A549 (cell line): Measurements from ENCODE around the gene FUS. TPM values are rescaled to one million over a fixed set of nuclear protein-coding genes. Genes with fewer than 3 reads are reported as not detected.

Experiments used
- ATAC-seq, 2 experiments: fragments of 200-7000 bp in 1 of 2; fragments of >200 bp in 1 of 2; cut with Nextera tagmentation in 1 of 2; cut with Tn5 transposase in 1 of 2; 3 replicates each; pipeline versions ENCODE4 v1.8.0 to v1.9.1; 2018 to 2020; ENCODE audit warnings: mild to moderate bottlenecking in 1 of 2, moderate library complexity in 1 of 2
- CTCF ChIA-PET: fragments of 300-600 bp; sonication (Branson Sonifier 250); formaldehyde crosslinking; extraction: SDS; loops from one replicate; lab custom pipeline; 2021; ENCODE audit warnings: antibody characterized with exemption, inconsistent platforms; lab: Yijun Ruan, JAX
- POLR2A ChIA-PET: fragments of 350-600 bp; formaldehyde crosslinking; extraction: SDS; loops from one replicate; lab custom pipeline; 2021; ENCODE audit warnings: antibody characterized with exemption, inconsistent platforms; lab: Yijun Ruan, JAX
- DNase-seq, 2 experiments: peaks; one replicate each; pipeline versions ENCODE4 v3.0.0 to v3.0.0-alpha.2; 2011 to 2016; ENCODE audit warnings: low read depth in 1 of 2, low spot score in 1 of 2
- FAIRE-seq: peaks from 2 replicates; lab custom pipeline; 2011; peaks lifted over from hg19 to GRCh38; lab: Jason Lieb, UNC
- H3K27ac ChIP-seq, 2 experiments: fragments of >200 bp; sonication (Bioruptor Twin); formaldehyde crosslinking; 3 replicates each; pipeline ENCODE4 v1.5.1; 2016 to 2017
- H3K4me1 ChIP-seq: fragments of >200 bp; sonication (Bioruptor Twin); formaldehyde crosslinking; 3 replicates; pipeline ENCODE4 v1.6.1; 2016
- H3K4me2 ChIP-seq: fragments of >200 bp; sonication (Bioruptor Twin); formaldehyde crosslinking; 3 replicates; pipeline ENCODE4 v1.6.1; 2016
- H3K4me3 ChIP-seq: fragments of >200 bp; sonication (Bioruptor Twin); formaldehyde crosslinking; 3 replicates; pipeline ENCODE4 v1.5.1; 2016
- H3K9me3 ChIP-seq: fragments of >200 bp; sonication (Bioruptor Twin); formaldehyde crosslinking; 3 replicates; pipeline ENCODE4 v1.6.1; 2016
- ATOH8 ChIP-seq: fragments of 250-450 bp; sonication (Bioruptor Pico); IDR thresholded peaks from 2 replicates; pipeline ENCODE4 v1.5.0; 2020; ENCODE audit warnings: low read depth, mild to moderate bottlenecking, moderate library complexity
- CBX2 ChIP-seq: fragments of 200-600 bp; sonication (generic); IDR thresholded peaks from 2 replicates; pipeline ENCODE4 v1.6.1; 2016; ENCODE audit warnings: low read depth, mild to moderate bottlenecking, borderline replicate concordance
- E2F6 ChIP-seq: IDR thresholded peaks from 2 replicates; pipeline ENCODE4 v1.6.1; 2012; ENCODE audit warnings: low read depth, borderline replicate concordance
- FOSB ChIP-seq: fragments of 250-450 bp; sonication (Bioruptor Pico); IDR thresholded peaks from 2 replicates; pipeline ENCODE4 v1.5.0; 2020; ENCODE audit warnings: mild to moderate bottlenecking, moderate library complexity
- HES2 ChIP-seq: fragments of >200 bp; sonication (Bioruptor Twin); formaldehyde crosslinking; IDR thresholded peaks from 2 replicates; pipeline ENCODE4 v1.6.1; 2016
- HOXA7 ChIP-seq: fragments of 250-450 bp; sonication (Bioruptor Pico); IDR thresholded peaks from 2 replicates; pipeline ENCODE4 v1.5.0; 2020; ENCODE audit warnings: mild to moderate bottlenecking, moderate library complexity
- JUN ChIP-seq, 2 experiments: fragments of >200 bp; sonication (Bioruptor Twin); formaldehyde crosslinking; IDR thresholded peaks; 2 replicates in 1 of 2; 3 replicates in 1 of 2; pipeline ENCODE4 v1.6.1; 2016 to 2017
- JUNB ChIP-seq: fragments of >200 bp; sonication (Bioruptor Twin); formaldehyde crosslinking; IDR thresholded peaks from 2 replicates; pipeline ENCODE4 v1.6.1; 2016
- KDM1A ChIP-seq: fragments of 200-600 bp; sonication (generic); IDR thresholded peaks from 2 replicates; pipeline ENCODE4 v1.6.1; 2016; ENCODE audit warnings: low read depth, mild to moderate bottlenecking
- KDM5A ChIP-seq: fragments of 200-600 bp; sonication (generic); IDR thresholded peaks from 2 replicates; pipeline ENCODE4 v1.6.1; 2016; ENCODE audit warnings: antibody characterized with exemption, mild to moderate bottlenecking
- MAFK ChIP-seq: fragments of 450-650 bp; IDR thresholded peaks from 2 replicates; pipeline ENCODE4 v1.6.1; 2014; ENCODE audit not compliant: partially characterized antibody
- MAZ ChIP-seq: fragments of 150-350 bp; IDR thresholded peaks from 2 replicates; pipeline ENCODE4 v1.6.1; 2014; ENCODE audit warnings: antibody characterized with exemption, low read depth, low read length, borderline replicate concordance
- MYC ChIP-seq: IDR thresholded peaks from 2 replicates; pipeline ENCODE4 v1.6.1; 2012; ENCODE audit warnings: mild to moderate bottlenecking, inconsistent platforms, low read length, improper control_type of control experiment, borderline replicate concordance
- RARB ChIP-seq: fragments of 250-450 bp; sonication (Bioruptor Pico); IDR thresholded peaks from 2 replicates; pipeline ENCODE4 v1.8.0; 2021; ENCODE audit warnings: mild to moderate bottlenecking, moderate library complexity
- REST ChIP-seq: fragments of 200-600 bp; sonication (generic); IDR thresholded peaks from 2 replicates; pipeline ENCODE4 v1.6.1; 2016; ENCODE audit warnings: antibody characterized with exemption, mild to moderate bottlenecking, moderate library complexity
- RFX5 ChIP-seq: fragments of 450-650 bp; IDR thresholded peaks from 2 replicates; pipeline ENCODE4 v1.7.1; 2014; ENCODE audit warnings: antibody characterized with exemption, mild to moderate bottlenecking, moderate library complexity
- SMC3 ChIP-seq: fragments of >200 bp; sonication (Bioruptor Twin); formaldehyde crosslinking; IDR thresholded peaks from 3 replicates; pipeline ENCODE4 v1.6.1; 2018; ENCODE audit warnings: inconsistent platforms
- SREBF2 ChIP-seq: fragments of 450-650 bp; IDR thresholded peaks from 2 replicates; pipeline ENCODE4 v1.6.1; 2014; ENCODE audit warnings: mild to moderate bottlenecking, moderate library complexity
- TFCP2L1 ChIP-seq: fragments of 250-450 bp; sonication (Bioruptor Pico); IDR thresholded peaks from 2 replicates; pipeline ENCODE4 v1.5.0; 2021; ENCODE audit warnings: mild to moderate bottlenecking
- WGBS: methylation state at CpG from one replicate; pipeline ENCODE4 v1.1.6; 2017; ENCODE audit errors: missing lambda C conversion rate; 5-methylcytosine and 5-hydroxymethylcytosine counted together
- polyA plus RNA-seq, 4 experiments: library from polyadenylated mRNA; depleted of rRNA in 3 of 4; stranded (reverse); fragments of >200 nt; fragmentation: RNase III in 1 of 4; extraction: RNeasy Plus Mini Kit Qiagen cat#74134 plus additional on column Dnase treatment in 1 of 4; gene quantifications; 2 replicates in 3 of 4; 3 replicates in 1 of 4; pipeline ENCODE4 v1.2.3, GENCODE V29; 2011 to 2017

FUS gene
- polyA plus RNA-seq, 2 of the 4 experiments (the other 2 are of a cell fraction) = 224 to 740 TPM

GRCh38 chr16:31187808-31188189, 7.9 kb downstream of the FUS start:
- WGBS = 90% methylated on average over 8 of the region's 8 CpGs
- CTCF ChIA-PET = interaction anchor here (0.6 to 0.9 kb wide), 4 partner anchors 13 to 255 kb away, joined by 3 to 4 read pairs (median 3); partner anchors contain the start of gene ZNF843

GRCh38 chr16:31188450-31189411, 8.8 kb downstream of the FUS start:
- no peak overlapping the region for H3K4me2 ChIP-seq
- no peak for ATAC-seq
- 92% methylated on average over 3 of the region's 3 CpGs for WGBS
- peaks cover 8% of the 10 kb centered on the region; the same call in 2 of the 3 replicates for H3K4me1 ChIP-seq
- no peak overlapping the region for H3K4me3 ChIP-seq
- no peak overlapping the region for H3K27ac ChIP-seq
- POLR2A ChIA-PET = interaction anchor here (1.7 to 2.1 kb wide), 2 partner anchors 9 to 13 kb away, joined by 5 to 17 read pairs; partner anchors contain the start of genes FUS and PYCARD
- DNase-seq = no peak
- CTCF ChIA-PET = interaction anchor here (0.9 to 2.2 kb wide), 3 partner anchors 10 to 254 kb away, joined by 4 to 8 read pairs (median 8); partner anchors contain the start of genes PYCARD and ZNF843
- FAIRE-seq = no peak
- no peaks in the 10 kb centered on the region for H3K9me3 ChIP-seq
- no peak for TF ChIP-seq RFX5
- TF ChIP-seq MYC = no peak
- TF ChIP-seq TFCP2L1 = peak; percentile 81; the same call in 1 of the 2 replicates
- TF ChIP-seq RARB (CRISPR knock-in tag) = no peak
- TF ChIP-seq MAFK = no peak
- peak; percentile 22; the same call in 1 of the 2 replicates for TF ChIP-seq REST
- TF ChIP-seq FOSB (CRISPR knock-in tag) = peak; percentile 43; the same call in 1 of the 2 replicates

More at GRCh38 chr16:31187808-31188189, 7.9 kb downstream of the FUS start:
- no peak for FAIRE-seq
- TF ChIP-seq JUN (IDR thresholded peaks at IDR 0.05) (no peak), E2F6 (no peak), HES2 (no peak), KDM5A (no peak), SMC3 (no peak), CBX2 (no peak), KDM1A (no peak)
- no peak for DNase-seq
- Histone ChIP-seq H3K4me1 (peaks cover 18% of the 10 kb centered on the region), H3K4me3 (no peak overlapping the region), H3K9me3 (no peaks in the 10 kb centered on the region), H3K27ac (no peak overlapping the region), H3K4me2 (no peak overlapping the region)
- ATAC-seq = no peak
- POLR2A ChIA-PET = no interaction called here

- H3K4me1 ChIP-seq = 0 out of 3 replicates have a peak, but pooled peaks cover 3% of the 10 kb centered on the region
- no peak for ATAC-seq
- TF ChIP-seq FOSB (CRISPR knock-in tag) (peak; percentile 55), SREBF2 (no peak), HOXA7 (CRISPR knock-in tag) (peak; percentile 79), TFCP2L1 (peak; percentile 52; the same call in 1 of the 2 replicates), MAZ (no peak), RARB (CRISPR knock-in tag) (peak; percentile 57; the same call in 1 of the 2 replicates), ATOH8 (CRISPR knock-in tag) (no peak), JUNB (no peak)
- no peak overlapping the region for H3K27ac ChIP-seq
- ChIA-PET POLR2A (interaction anchor here (1.7 to 2.1 kb wide), 2 partner anchors 9 to 13 kb away, joined by 5 to 17 read pairs; partner anchors contain the start of genes FUS and PYCARD), CTCF (interaction anchor here (1.9 to 2.2 kb wide), 3 partner anchors 9 to 47 kb away, joined by 6 to 8 read pairs (median 8); partner anchors contain the start of gene PYCARD)
- DNase-seq = no peak
- no peak for FAIRE-seq
- H3K4me3 ChIP-seq = no peak overlapping the region
- H3K4me2 ChIP-seq = no peak overlapping the region
- no peaks in the 10 kb centered on the region for H3K9me3 ChIP-seq
- WGBS = 85% methylated on average over 2 of the region's 2 CpGs
Measured at GRCh38 chr16:31189412-31189778, 9.5 kb downstream of the FUS start.
